ENCODE data around the gene OPN4. TPM values are rescaled to one million over a fixed set of nuclear protein-coding genes. Genes with fewer than 3 reads are reported as not detected.

OPN4 gene
- total RNA-seq, 4 donors from 2014 or later: 0.29 to 0.80 (median 0.35) TPM

DNA sequence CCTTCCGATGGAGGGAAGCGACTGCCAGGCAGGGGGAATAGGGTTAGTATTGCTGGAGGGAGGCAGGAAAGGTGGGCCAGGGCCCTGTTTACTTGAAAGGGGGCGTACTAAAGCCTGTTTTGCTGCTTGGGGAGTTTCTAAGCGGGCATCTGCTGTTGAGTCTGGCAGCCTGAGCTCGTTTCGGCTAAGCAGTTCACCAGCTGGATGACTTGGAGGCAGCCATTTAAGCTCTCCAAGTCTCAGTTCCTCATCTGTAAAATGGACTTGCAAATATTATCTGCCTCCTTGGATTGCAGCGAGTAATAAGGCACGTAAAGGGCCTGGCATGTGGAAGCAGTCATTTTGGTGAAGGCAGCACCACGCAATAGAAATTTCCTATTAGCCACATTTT lies 58.0 kb downstream of the OPN4 start:
- no peak for DNase-seq (ENCODE audit: low spot score in 2 of 2)
- TF ChIP-seq, protein P1, sequence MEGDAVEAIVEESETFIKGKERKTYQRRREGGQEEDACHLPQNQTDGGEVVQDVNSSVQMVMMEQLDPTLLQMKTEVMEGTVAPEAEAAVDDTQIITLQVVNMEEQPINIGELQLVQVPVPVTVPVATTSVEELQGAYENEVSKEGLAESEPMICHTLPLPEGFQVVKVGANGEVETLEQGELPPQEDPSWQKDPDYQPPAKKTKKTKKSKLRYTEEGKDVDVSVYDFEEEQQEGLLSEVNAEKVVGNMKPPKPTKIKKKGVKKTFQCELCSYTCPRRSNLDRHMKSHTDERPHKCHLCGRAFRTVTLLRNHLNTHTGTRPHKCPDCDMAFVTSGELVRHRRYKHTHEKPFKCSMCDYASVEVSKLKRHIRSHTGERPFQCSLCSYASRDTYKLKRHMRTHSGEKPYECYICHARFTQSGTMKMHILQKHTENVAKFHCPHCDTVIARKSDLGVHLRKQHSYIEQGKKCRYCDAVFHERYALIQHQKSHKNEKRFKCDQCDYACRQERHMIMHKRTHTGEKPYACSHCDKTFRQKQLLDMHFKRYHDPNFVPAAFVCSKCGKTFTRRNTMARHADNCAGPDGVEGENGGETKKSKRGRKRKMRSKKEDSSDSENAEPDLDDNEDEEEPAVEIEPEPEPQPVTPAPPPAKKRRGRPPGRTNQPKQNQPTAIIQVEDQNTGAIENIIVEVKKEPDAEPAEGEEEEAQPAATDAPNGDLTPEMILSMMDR (IDR thresholded peaks at IDR 0.05): no peak
- no peak for TF ChIP-seq POLR2A (IDR thresholded peaks at IDR 0.05)
- intact Hi-C loops (cut with DNase I; ENCODE audit: low total_unique reads): no loop called here
- WGBS, 2 donors: 34 to 43% methylated on average over 9 of the region's 9 CpGs
- peak overlapping the region; percentile 44 for H3K4me3 ChIP-seq (ENCODE audit: low read depth, poor library complexity, severe bottlenecking)

GRCh38 chr10:86715156-86715795 lies 60.9 kb downstream of the OPN4 start:
- H3K4me3 ChIP-seq (ENCODE audit: low read depth, poor library complexity, severe bottlenecking): no peak overlapping the region
- no peak for TF ChIP-seq POLR2A (IDR thresholded peaks at IDR 0.05)
- TF ChIP-seq, protein P1 (IDR thresholded peaks at IDR 0.05): no peak
- intact Hi-C loops (cut with DNase I; ENCODE audit: low total_unique reads): no loop called here
- WGBS, 2 donors: 73 to 74% methylated on average over 6 of the region's 6 CpGs
- DNase-seq (ENCODE audit: low spot score in 2 of 2): no peak

DNA sequence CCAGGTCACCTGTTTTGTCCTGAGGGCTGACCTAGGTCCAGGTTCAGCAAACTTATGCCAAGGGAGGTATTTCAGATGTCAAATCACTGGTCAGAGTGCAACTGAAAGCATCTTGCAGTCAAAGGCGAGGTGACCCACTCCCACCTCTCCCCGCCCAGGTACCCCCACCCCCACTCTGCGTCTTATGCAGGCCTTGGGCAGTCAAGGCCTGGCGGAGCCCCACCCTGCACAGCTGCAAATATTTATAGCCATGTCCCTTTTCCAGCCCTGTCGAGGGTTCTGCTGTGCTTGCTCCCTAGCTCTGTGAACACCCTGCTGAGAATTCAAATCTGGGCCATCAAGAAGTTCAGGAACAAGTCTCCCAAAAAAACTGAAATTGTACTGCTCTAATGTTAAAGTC lies 61.5 kb downstream of the OPN4 start:
- TF ChIP-seq, protein P1 (IDR thresholded peaks at IDR 0.05): no peak
- no peak for TF ChIP-seq POLR2A (IDR thresholded peaks at IDR 0.05)
- DNase-seq (ENCODE audit: low spot score in 2 of 2): no peak
- intact Hi-C loops (cut with DNase I; ENCODE audit: low total_unique reads): no loop called here
- 56 to 66% methylated on average over 5 of the region's 5 CpGs for WGBS, 2 donors
- H3K4me3 ChIP-seq (ENCODE audit: low read depth, poor library complexity, severe bottlenecking): no peak overlapping the region

Other genes with a start within 250 kb of the OPN4 start
- 10 to 100 TPM; 37.7 to 46.4 (median 43.0) TPM for gene WAPL, start 132.8 kb upstream of the OPN4 start, total RNA-seq
- gene LDB3, start 14.0 kb downstream of the OPN4 start, total RNA-seq: 1 to 10 TPM in 1 of 4 donors, under 1 TPM in 3; 0.46 to 2.9 (median 0.83) TPM
- 10 to 100 TPM; 17.7 to 35.5 (median 26.8) TPM for gene BMPR1A, start 102.1 kb downstream of the OPN4 start, total RNA-seq

Data from lower leg skin (tissue), 4 donors.